Fibroblast of gingiva (primary cell): ENCODE data around the gene GIMAP5.

Experiments used
- DNase-seq: peaks from one replicate; pipeline ENCODE4 v3.0.0-alpha.2; 2011; ENCODE audit warnings: low read depth

Gene GIMAP5

GRCh38 chr7:150737265-150738055, at the start of gene GIMAP5:
Gene GIMAP5 (plus strand): TSS chr7:150737418. CDS start chr7:150740885, 3,467 bp downstream.
- no peak for DNase-seq

- no peak for DNase-seq
Observed at GRCh38 chr7:150688630-150689029, 48.6 kb upstream of the GIMAP5 start.

DNA sequence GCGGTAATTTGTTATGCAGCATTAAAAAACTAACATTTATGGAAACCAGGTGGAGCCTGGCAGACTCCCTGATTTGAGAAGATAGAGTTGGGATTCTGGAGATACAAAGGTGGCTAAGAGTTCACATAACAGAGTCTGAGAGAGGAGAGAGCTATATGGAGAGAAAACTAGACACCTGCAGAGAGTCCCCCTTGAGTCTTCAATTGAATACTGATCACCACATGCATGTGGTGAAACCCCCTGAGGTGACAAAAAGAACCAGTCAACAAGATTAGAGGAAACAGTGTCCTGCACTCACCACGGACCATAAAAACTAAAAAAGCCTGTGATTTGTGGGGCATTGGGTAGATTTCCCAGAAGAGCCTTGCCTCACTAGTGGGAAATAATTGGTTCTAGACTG, 41.6 kb upstream of the GIMAP5 start:
- DNase-seq: no peak

DNA sequence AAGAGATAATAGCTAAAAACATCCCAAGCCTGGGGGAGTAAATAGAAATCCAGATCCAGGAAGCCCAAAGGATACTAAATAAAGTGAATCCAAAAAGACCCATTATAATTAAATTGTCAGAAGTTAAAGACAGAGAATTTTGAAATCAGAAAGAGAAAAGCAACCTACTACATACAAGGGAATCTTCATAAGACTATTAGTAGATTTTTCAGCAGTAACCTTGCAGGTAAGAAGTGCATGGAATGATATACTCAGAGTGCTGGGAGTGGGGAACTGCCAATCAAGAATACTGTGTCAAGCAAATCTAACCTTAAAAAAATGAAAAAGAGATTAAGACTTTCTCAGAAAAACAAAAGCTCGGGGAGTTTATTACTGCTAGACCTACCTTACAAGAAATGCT, 34.0 kb upstream of the GIMAP5 start:
- no peak for DNase-seq

DNA sequence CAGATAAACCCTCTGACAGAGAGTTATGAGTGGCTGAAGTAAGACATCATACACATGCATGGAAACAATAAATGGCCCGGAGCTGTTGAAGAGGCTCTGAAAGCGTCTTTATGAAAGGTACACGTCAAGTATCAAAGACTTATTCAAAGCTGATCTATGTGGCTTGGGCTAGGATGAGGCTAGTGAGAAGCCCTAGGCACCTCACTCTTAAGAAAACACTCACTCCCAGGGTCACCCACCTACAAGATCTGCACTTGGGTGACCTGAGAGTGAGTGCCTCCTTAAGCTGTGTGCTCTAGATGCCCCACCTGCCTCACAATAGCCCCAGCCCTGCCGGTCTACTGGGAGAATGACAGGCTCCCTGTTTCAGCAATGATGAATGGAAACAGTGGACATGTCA, 21.9 kb upstream of the GIMAP5 start:
- no peak for DNase-seq

DNA sequence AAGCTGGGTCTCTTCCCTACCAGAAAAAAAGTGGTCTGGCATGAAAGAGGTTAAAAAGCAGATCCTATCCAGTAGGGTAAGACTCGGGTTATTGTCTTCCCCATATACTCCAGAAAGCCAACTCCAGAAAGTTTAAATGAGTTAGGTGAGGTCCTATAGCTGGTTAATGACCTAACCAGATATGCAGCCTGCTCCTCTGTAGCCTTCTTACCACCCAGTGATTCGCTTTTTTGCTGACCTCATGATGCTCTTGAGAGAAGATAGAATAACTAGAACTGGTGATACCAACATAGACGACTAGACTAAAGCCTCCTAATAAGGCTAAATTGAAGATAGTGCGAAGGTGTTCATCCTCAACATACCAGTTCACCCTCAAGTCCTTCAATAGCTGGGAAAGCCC, 21.5 kb upstream of the GIMAP5 start:
- DNase-seq: no peak

DNA sequence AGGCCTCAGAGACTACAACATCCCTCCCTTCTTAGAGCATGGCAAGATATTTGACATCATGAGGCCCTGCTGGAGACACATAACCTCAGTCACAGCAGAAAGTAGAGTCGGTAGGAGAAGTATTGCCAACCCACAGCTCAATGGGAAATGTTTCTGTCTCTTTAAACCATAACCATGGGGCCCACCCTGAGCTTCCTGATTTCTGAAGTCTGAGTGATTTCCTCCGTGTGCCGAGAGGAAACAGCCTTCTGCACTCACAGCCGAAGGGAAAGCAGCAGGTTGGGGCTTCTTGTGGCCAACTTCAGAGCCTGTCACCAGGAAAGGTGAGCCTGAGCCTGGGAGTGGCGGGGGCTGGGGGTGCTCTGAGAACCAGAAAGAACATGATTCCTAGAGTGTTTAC, 20.9 kb upstream of the GIMAP5 start, which contains the start of gene GIMAP1:
Gene GIMAP1, plus strand, starts transcription at position 246 of the 400 bp plus-strand sequence. CDS start 2,435 bp downstream, outside the sequence.
- no peak for DNase-seq

DNA sequence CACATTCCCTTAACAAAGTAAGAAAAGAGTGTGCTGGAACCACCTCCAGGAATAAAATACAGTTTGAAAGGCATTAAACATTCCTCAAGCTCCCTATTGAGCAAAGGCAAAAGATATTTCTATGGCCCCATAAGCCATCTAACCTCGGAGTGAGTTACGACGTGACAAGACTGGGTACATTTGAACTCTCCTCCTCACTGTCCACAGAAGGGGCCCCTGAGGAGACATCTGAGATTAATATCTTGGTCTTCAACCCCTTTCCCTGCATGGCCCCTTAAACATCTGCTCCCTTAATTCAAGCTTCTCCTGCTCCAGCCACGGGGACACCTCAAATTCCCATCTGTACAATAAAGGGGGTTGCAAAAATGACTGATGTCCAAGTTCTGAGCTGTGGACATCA, 20.3 kb upstream of the GIMAP5 start:
- no peak for DNase-seq

DNA sequence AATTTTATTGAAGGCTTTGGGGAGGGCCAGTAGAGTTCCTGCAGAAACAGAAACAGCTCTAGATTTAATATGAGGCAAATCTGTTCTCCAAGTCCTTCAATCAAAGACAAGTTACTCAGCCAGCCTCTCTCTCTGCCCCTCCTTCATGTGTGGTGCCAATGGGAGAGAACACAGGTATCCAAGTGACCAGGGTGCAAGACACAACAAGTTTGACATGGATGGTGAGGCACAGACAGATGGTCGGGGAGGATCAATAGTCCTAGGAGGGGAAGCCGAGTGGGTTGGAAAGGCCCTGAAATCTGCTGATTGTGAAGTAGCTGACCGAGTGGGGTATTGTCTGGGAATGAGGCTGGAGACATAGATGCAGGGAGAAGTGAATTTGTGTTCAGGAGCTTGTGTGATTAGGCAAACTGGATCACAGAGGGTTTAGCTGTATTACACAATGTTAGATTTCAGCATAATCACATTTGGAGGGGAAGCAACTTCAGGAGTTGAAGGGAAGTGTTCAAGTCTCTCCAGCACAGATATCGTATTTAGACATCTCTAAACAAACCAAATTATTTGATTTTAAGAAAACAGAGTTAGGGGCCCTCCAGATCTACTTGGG, 19.3 kb upstream of the GIMAP5 start:
- no peak for DNase-seq

DNA sequence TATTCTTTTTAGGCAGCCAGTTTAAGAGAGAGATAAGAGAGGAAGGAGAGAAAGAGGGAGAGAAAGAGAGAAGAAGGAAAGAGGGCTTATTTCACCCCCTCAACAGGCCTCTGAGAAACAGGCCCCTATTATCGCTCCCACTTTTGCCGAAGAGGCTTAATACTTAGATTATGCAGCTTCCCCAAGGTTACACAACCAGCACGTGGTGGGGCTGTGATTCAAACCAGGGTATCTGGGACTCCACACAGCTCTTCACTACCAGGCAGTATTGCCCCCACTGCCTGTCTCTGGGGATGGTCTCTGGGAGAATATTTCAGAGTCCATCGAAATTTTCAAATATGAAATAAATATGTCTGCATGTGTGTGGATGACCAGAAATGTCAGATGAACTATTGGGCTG, 17.8 kb upstream of the GIMAP5 start:
- no peak for DNase-seq

- no peak for DNase-seq
Observed at GRCh38 chr7:150719960-150720891, 17.0 kb upstream of the GIMAP5 start.

- DNase-seq: no peak
Observed at GRCh38 chr7:150721970-150722373, 15.2 kb upstream of the GIMAP5 start.

DNA sequence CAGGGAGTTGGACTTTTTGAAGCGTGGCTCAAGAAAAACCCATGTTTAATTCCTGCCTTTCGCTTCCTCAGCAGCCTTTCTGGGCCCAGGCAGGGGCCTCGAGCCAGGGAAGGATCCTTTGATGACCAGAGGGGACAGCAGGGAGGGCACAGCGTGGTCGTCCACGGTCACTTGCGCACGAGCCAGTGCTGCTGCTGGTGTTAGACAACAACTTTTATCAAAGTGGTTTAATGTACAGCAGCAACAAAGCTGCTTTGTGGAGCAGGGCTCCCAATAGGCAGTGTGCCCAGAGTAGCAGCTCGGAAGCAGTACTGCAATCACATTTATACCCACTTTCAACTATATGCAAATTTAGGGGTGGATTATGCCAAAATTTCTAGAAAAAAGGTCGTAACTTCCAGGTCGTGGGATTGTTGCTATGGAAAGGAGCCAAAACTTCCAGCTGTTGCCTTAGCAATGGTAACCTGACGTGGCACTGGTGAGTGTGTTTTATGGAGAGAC, 14.7 kb upstream of the GIMAP5 start:
- DNase-seq: no peak

DNA sequence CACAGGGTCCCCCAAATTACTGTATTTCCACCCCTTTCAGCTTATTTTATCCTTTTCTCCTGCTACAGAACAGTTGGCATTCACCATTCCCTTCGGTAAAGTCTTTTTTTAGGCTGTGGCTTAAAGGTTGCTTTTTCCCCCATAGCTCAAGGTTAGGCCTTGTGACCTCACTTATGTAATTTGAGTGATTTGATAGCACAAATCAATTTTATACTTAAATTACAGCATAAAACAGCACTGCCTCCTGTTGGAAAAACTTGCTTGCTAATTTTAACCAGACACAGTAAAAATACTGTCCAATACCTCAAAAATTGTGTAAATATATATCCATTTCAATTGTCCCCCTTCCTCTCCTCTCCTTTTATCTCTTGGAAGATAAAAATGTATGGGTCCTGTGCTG, 13.8 kb upstream of the GIMAP5 start:
- DNase-seq: no peak

DNA sequence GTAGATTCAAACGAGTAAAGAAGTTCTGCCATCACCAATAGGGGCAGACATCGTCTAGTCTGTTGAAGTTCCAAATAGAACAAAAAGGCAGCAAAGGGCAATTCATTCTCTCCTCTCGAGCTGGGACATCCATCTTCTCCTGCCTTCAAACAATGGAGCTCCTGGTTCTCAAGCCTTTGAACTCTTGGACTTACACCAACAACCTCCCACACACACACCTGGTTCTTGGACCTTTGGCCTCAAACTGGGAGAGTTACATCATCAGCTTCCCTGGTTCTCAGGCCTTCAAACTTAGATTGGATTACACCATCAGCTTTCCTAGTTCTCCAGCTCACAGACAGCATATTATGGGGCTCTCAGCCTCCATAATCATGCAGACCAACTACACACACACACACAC, 9.8 kb upstream of the GIMAP5 start:
- no peak for DNase-seq

- no peak for DNase-seq
Observed at GRCh38 chr7:150728011-150728410, 9.2 kb upstream of the GIMAP5 start.

- no peak for DNase-seq
Observed at GRCh38 chr7:150728609-150729008, 8.6 kb upstream of the GIMAP5 start.

DNA sequence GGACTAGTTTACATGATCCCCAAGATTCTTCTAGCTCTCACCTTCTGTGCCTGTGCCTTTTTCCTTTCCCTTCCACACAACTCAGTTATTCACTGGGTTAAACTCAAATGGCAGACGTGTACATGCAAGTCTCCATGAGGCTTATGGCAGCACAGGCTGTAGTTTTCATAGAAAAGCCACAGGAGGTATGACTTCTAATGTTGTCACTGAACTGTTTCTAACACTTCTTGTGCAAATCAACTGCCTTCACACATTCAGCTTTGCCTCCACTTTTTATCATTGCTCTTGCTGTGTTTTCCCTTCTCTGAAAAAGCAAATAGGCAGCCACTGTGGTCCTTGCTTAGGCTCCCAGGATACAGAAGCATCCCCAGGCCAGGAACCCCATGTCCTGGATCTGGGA, 5.3 kb upstream of the GIMAP5 start:
- no peak for DNase-seq

DNA sequence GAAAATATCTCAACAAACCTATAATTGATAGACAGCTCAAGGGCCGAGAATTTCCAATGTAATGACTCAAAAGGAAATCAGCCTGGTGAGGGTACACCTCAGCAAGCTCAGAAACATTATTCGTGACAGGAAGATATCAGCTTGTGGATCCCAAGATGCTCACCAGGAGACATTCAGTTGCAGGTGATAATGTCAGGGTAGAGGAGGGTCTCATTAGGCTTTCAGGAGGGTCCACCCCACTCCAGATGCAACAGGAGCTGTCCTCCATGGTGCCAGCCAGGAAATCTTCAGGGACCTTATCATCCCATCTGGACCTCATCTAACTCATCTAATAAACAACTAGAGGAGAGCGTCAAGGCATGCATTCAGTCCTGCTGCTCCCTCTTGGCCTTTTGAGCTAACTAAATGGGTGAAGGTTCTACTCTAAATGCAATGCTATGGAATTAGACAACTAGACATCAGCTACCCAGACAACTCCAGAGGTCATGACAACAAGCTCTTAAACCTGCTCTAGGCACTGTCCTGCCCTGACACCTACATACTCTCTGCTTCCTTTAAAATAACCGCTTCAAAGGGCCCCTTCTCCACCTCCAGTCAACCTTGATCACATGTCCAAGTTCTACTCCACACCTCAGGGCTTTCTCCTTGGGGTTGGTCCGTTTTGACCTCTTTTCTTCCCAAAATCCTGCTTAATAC, 4.3 kb upstream of the GIMAP5 start:
- no peak for DNase-seq

- no peak for DNase-seq
Observed at GRCh38 chr7:150733482-150734095, 3.6 kb upstream of the GIMAP5 start.

DNA sequence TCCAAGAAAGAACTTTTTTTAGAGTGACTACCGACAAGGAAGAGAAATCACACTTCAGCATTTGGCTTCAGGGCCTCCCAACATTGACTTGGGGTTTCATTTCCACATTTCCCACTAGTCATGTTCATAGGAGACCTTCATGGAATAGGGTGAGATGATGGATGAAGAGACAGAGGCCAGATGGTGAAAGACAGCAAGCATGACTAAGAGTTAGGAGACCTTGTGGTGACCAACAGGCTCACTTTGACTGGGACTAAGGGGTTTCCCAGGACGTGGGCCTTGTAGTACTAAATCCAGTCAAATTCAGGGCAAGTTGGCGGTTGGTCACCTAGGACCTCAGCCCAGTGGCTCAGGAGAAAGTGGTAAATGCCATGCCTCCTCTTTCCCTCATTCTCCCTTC, 3.0 kb upstream of the GIMAP5 start:
- DNase-seq: no peak
